Neuronal stem cell (in vitro differentiated cells): ENCODE measurements around the gene RPS15.

Source experiments
- DNase-seq: peaks from one replicate; pipeline ENCODE4 v3.0.0-alpha.2; 2013; ENCODE audit warnings: low spot score
- H2AFZ ChIP-seq: one replicate; pipeline ENCODE4 v1.6.1; 2013; ENCODE audit warnings: mild to moderate bottlenecking, low read length, inconsistent platforms
- H2AK5ac ChIP-seq: 2 replicates; pipeline ENCODE4 v1.6.1; 2013; ENCODE audit warnings: low read depth, mild to moderate bottlenecking, inconsistent platforms, low read length, moderate library complexity, mixed read lengths
- H2BK120ac ChIP-seq: 2 replicates; pipeline ENCODE4 v1.6.1; 2013; ENCODE audit warnings: low read depth, mild to moderate bottlenecking, inconsistent platforms, low read length, moderate library complexity, mixed read lengths
- H2BK12ac ChIP-seq: one replicate; pipeline ENCODE4 v1.6.1; 2013; ENCODE audit warnings: low read length, inconsistent platforms
- H2BK15ac ChIP-seq: 2 replicates; pipeline ENCODE4 v1.6.1; 2013; ENCODE audit warnings: mild to moderate bottlenecking, low read length, inconsistent platforms, mixed read lengths
- H2BK5ac ChIP-seq: one replicate; pipeline ENCODE4 v1.6.1; 2013; ENCODE audit warnings: inconsistent platforms, mild to moderate bottlenecking, low read length, moderate library complexity
- H3K14ac ChIP-seq: one replicate; pipeline ENCODE4 v1.6.1; 2013; ENCODE audit warnings: low read length, inconsistent platforms
- H3K18ac ChIP-seq: 2 replicates; pipeline ENCODE4 v1.6.1; 2013; ENCODE audit warnings: low read length, inconsistent platforms
- H3K23ac ChIP-seq: 2 replicates; pipeline ENCODE4 v1.6.1; 2013; ENCODE audit warnings: low read depth, mild to moderate bottlenecking, mixed read lengths, low read length, inconsistent platforms; ENCODE audit not compliant: poor library complexity
- H3K27ac ChIP-seq: replicated peaks from 3 replicates; pipeline ENCODE4 v1.5.1; 2013; ENCODE audit warnings: low read length, inconsistent platforms
- H3K27me3 ChIP-seq, 3 experiments: 2 replicates each; pipeline ENCODE4 v1.6.1; 2013; ENCODE audit warnings: low read length in 3 of 3, mild to moderate bottlenecking in 2 of 3, inconsistent platforms in 1 of 3, low read depth in 1 of 3, mixed read lengths in 1 of 3, moderate library complexity in 1 of 3; ENCODE audit not compliant: control insufficient read depth in 3 of 3, insufficient read depth in 3 of 3
- H3K36me3 ChIP-seq, 2 donors: replicated peaks in 1 of 2; 2 replicates each; pipeline ENCODE4 v1.6.1; 2013; ENCODE audit warnings: low read length in 2 of 2; ENCODE audit not compliant: control insufficient read depth in 2 of 2, insufficient read depth in 2 of 2
- H3K4ac ChIP-seq: 2 replicates; pipeline ENCODE4 v1.6.1; 2013; ENCODE audit warnings: inconsistent platforms, mild to moderate bottlenecking, low read length, moderate library complexity
- H3K4me1 ChIP-seq, 2 donors: 1 replicate in 1 of 2; 2 replicates in 1 of 2; pipeline ENCODE4 v1.6.1; 2013; ENCODE audit warnings: low read length in 2 of 2, low read depth in 1 of 2; ENCODE audit not compliant: control insufficient read depth in 2 of 2, insufficient read depth in 1 of 2
- H3K4me2 ChIP-seq: one replicate; pipeline ENCODE4 v1.6.1; 2013; ENCODE audit warnings: mild to moderate bottlenecking, low read length, inconsistent platforms; ENCODE audit not compliant: insufficient read depth, poor library complexity, severe bottlenecking
- H3K4me3 ChIP-seq, 2 donors: 2 replicates each; pipeline ENCODE4 v1.5.1; 2013; ENCODE audit warnings: low read length in 2 of 2, mild to moderate bottlenecking in 2 of 2, inconsistent platforms in 1 of 2, moderate library complexity in 1 of 2
- H3K79me1 ChIP-seq: one replicate; pipeline ENCODE4 v1.6.1; 2013; ENCODE audit warnings: low read depth, mild to moderate bottlenecking, inconsistent platforms, low read length, moderate library complexity
- H3K9ac ChIP-seq: one replicate; pipeline ENCODE4 v1.6.1; 2013; ENCODE audit warnings: mild to moderate bottlenecking, low read depth, low read length, inconsistent platforms; ENCODE audit not compliant: poor library complexity
- H3K9me3 ChIP-seq, 2 donors: replicated peaks in 1 of 2; 2 replicates each; pipeline versions ENCODE3 to v1.6.1; 2013; ENCODE audit warnings: low read length in 2 of 2, mild to moderate bottlenecking in 2 of 2, inconsistent platforms in 1 of 2, low read depth in 1 of 2, mixed read lengths in 1 of 2, moderate library complexity in 1 of 2; ENCODE audit not compliant: control insufficient read depth in 2 of 2, insufficient read depth in 1 of 2
- H4K8ac ChIP-seq: one replicate; pipeline ENCODE4 v1.6.1; 2013; ENCODE audit warnings: low read depth, mild to moderate bottlenecking, inconsistent platforms, low read length, moderate library complexity
- H4K91ac ChIP-seq: one replicate; pipeline ENCODE4 v1.6.1; 2013; ENCODE audit warnings: low read length, low read depth, mild to moderate bottlenecking, inconsistent platforms; ENCODE audit not compliant: poor library complexity
- WGBS, 2 donors: extraction: QIAGEN DNeasy Blood & Tissue Kit; methylation state at CpG; one replicate each; pipeline ENCODE4 v1.1.7; 2013; ENCODE audit warnings: missing lambda C conversion rate in 2 of 2, mixed read lengths in 1 of 2; ENCODE audit not compliant: insufficient read length in 2 of 2, insufficient replicate concordance in 1 of 2; ENCODE audit errors: extremely low coverage in 2 of 2; 5-methylcytosine and 5-hydroxymethylcytosine counted together

Gene RPS15

DNA sequence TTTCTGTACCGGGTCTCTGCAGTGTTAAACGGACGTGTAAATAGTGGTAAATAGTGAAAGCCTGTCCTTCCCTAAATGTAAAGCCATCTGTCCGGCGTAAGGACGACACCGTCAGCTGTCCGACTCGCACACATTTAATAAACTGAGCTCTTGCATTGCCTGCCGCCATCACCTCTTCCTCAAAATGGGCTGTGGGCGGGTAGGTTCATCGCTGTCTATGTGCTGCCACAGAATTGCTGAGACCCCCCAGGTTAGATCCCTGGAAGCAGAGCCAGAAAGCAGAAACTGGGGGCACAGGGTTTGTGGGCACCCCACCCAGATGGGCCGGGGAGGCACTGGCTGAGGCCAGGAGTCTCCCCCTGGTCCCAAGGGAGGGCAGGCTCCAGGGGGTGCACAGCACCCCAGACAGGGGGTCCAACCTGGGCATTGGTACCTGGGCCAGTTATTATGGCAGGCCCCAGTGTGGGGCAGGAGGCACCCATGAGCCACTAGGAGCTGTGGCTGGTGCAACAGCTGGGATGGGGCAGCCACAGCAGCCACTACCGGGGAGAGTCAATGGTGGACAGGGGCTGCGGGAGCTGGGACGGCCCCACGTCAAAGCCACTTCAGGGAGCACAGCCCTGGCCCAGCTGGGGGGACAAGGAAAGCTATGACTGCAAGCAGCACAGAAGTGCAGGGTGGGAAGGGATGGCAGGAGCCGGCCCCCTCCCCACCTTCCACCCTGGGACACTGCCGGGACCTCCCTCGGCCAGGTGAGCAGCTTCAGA is 35.1 kb downstream of the RPS15 start:
- H3K9me3 ChIP-seq = peaks cover 0 to 3% of the 10 kb centered on the region in 2 donors
- H3K14ac ChIP-seq = peak overlapping the region; percentile 96
- peak overlapping the region; percentile 34 for H2AK5ac ChIP-seq
- peak overlapping the region; percentile 18 for H3K18ac ChIP-seq
- no peak for DNase-seq
- H3K27ac ChIP-seq = no peak overlapping the region
- H2BK15ac ChIP-seq = peak overlapping the region; percentile 56
- no peak overlapping the region for H4K91ac ChIP-seq
- H3K79me1 ChIP-seq = peaks cover 22% of the 10 kb centered on the region
- peaks cover 7 to 21% of the 10 kb centered on the region in 2 donors for H3K4me1 ChIP-seq
- peaks cover 2 to 41% of the 10 kb centered on the region in 2 donors for H3K36me3 ChIP-seq
- H4K8ac ChIP-seq = no peak overlapping the region
- H3K23ac ChIP-seq = peak overlapping the region; percentile 83
- no peak overlapping the region for H3K4me3 ChIP-seq
- peaks cover 0 to 35% (median 17%) of the 10 kb centered on the region in 3 experiments for H3K27me3 ChIP-seq
- H2BK5ac ChIP-seq = no peak overlapping the region
- H2AFZ ChIP-seq = no peak overlapping the region
- no peak overlapping the region for H3K4me2 ChIP-seq
- H3K9ac ChIP-seq = peak overlapping the region; percentile 30
- H2BK120ac ChIP-seq = no peak overlapping the region
- WGBS, 2 donors = no CpG with 5 or more reads among the region's 20 CpGs
- H2BK12ac ChIP-seq = no peak overlapping the region
- H3K4ac ChIP-seq = no peak overlapping the region

GRCh38 chr19:1474011-1474764 is 36.0 kb downstream of the RPS15 start:
- Histone ChIP-seq H3K9me3 (no peaks in the 10 kb centered on the region), H3K27me3 (peaks cover 0 to 26% (median 8%) of the 10 kb centered on the region in 3 experiments), H3K4me1 (peaks cover 10 to 21% of the 10 kb centered on the region in 2 donors), H3K36me3 (peaks cover 2 to 38% of the 10 kb centered on the region in 2 donors), H2BK5ac (no peak overlapping the region), H3K4me3 (peak overlapping the region in 1 of 2 donors; percentile 37), H4K91ac (no peak overlapping the region), H3K27ac (no peak overlapping the region), H2BK120ac (no peak overlapping the region), H2AK5ac (no peak overlapping the region), H3K23ac (no peak overlapping the region), H4K8ac (no peak overlapping the region), H2AFZ (no peak overlapping the region), H3K18ac (no peak overlapping the region), H3K14ac (no peak overlapping the region), H3K9ac (no peak overlapping the region), H3K4ac (no peak overlapping the region), H3K4me2 (no peak overlapping the region), H3K79me1 (peaks cover 26% of the 10 kb centered on the region), H2BK15ac (no peak overlapping the region), H2BK12ac (no peak overlapping the region)
- WGBS, 2 donors = no CpG with 5 or more reads among the region's 31 CpGs
- no peak for DNase-seq

GRCh38 chr19:1474765-1475351 is 36.7 kb downstream of the RPS15 start:
- Histone ChIP-seq H2AK5ac (no peak overlapping the region), H2AFZ (no peak overlapping the region), H3K4me3 (no peak overlapping the region), H3K18ac (no peak overlapping the region), H3K14ac (no peak overlapping the region), H3K27me3 (peaks cover 0 to 19% (median 2%) of the 10 kb centered on the region in 3 experiments), H3K36me3 (peaks cover 2 to 38% of the 10 kb centered on the region in 2 donors), H3K4me2 (no peak overlapping the region), H4K91ac (no peak overlapping the region), H2BK15ac (no peak overlapping the region), H3K9ac (no peak overlapping the region), H3K4ac (no peak overlapping the region), H3K79me1 (peaks cover 22% of the 10 kb centered on the region), H2BK12ac (no peak overlapping the region), H3K9me3 (no peaks in the 10 kb centered on the region), H2BK120ac (no peak overlapping the region), H3K23ac (no peak overlapping the region), H3K27ac (no peak overlapping the region), H2BK5ac (no peak overlapping the region), H3K4me1 (peaks cover 10 to 17% of the 10 kb centered on the region in 2 donors), H4K8ac (no peak overlapping the region)
- no CpG with 5 or more reads among the region's 26 CpGs for WGBS, 2 donors
- DNase-seq = no peak
